ENCODE data around the gene CYP2E1. TPM values are rescaled to one million over a fixed set of nuclear protein-coding genes. Genes with fewer than 3 reads are reported as not detected.

CYP2E1 gene
- total RNA-seq, 4 donors from 2014 or later = 0.83 to 0.98 (median 0.87) TPM

DNA sequence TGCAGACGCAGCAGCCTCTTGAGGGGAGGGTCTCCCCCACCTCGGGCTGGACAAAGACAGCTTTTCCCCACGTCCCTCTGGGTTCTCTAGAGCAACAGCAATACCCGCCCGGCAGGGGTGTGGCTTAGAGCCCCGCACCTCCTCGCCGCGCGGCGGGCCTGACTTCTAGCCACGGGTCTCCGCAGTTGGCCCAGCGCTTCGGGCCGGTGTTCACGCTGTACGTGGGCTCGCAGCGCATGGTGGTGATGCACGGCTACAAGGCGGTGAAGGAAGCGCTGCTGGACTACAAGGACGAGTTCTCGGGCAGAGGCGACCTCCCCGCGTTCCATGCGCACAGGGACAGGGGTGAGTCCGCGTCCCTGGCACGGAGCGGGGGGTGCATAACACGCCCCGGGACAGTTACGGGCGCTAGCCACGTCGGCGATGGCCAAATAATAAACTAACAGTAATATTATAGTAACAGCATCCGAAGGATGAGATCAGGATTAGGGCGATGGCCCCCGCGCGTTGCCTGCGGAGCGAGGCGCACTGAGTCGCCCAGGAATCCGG, 1.2 kb downstream of the CYP2E1 start:
- no peak for DNase-seq (ENCODE audit: extremely low spot score)
- no peak for TF ChIP-seq EP300 (IDR thresholded peaks at IDR 0.05)
- TF ChIP-seq POLR2AphosphoS5 (IDR thresholded peaks at IDR 0.05) = no peak
- TF ChIP-seq POLR2A (IDR thresholded peaks at IDR 0.05; ENCODE audit: low read depth) = no peak
- TF ChIP-seq, protein P1, sequence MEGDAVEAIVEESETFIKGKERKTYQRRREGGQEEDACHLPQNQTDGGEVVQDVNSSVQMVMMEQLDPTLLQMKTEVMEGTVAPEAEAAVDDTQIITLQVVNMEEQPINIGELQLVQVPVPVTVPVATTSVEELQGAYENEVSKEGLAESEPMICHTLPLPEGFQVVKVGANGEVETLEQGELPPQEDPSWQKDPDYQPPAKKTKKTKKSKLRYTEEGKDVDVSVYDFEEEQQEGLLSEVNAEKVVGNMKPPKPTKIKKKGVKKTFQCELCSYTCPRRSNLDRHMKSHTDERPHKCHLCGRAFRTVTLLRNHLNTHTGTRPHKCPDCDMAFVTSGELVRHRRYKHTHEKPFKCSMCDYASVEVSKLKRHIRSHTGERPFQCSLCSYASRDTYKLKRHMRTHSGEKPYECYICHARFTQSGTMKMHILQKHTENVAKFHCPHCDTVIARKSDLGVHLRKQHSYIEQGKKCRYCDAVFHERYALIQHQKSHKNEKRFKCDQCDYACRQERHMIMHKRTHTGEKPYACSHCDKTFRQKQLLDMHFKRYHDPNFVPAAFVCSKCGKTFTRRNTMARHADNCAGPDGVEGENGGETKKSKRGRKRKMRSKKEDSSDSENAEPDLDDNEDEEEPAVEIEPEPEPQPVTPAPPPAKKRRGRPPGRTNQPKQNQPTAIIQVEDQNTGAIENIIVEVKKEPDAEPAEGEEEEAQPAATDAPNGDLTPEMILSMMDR (IDR thresholded peaks at IDR 0.05) = no peak
- H3K36me3 ChIP-seq = peaks cover 0 to 9% (median 3%) of the 10 kb centered on the region in 4 donors
- intact Hi-C loops (cut with DNase I) = no loop called here
- 10% methylated on average over 12 of the region's 50 CpGs for WGBS
- H3K27me3 ChIP-seq = peaks cover 0 to 50% (median 14%) of the 10 kb centered on the region in 4 donors
- H3K9me3 ChIP-seq = peaks cover 0 to 15% (median 11%) of the 10 kb centered on the region in 4 donors
- H3K4me3 ChIP-seq = peak overlapping the region; percentile 22 to 46 (median 34)
- peaks cover 5 to 27% (median 24%) of the 10 kb centered on the region in 4 donors for H3K4me1 ChIP-seq
- H3K27ac ChIP-seq (replicated peaks in 1 of 4) = no peak overlapping the region

DNA sequence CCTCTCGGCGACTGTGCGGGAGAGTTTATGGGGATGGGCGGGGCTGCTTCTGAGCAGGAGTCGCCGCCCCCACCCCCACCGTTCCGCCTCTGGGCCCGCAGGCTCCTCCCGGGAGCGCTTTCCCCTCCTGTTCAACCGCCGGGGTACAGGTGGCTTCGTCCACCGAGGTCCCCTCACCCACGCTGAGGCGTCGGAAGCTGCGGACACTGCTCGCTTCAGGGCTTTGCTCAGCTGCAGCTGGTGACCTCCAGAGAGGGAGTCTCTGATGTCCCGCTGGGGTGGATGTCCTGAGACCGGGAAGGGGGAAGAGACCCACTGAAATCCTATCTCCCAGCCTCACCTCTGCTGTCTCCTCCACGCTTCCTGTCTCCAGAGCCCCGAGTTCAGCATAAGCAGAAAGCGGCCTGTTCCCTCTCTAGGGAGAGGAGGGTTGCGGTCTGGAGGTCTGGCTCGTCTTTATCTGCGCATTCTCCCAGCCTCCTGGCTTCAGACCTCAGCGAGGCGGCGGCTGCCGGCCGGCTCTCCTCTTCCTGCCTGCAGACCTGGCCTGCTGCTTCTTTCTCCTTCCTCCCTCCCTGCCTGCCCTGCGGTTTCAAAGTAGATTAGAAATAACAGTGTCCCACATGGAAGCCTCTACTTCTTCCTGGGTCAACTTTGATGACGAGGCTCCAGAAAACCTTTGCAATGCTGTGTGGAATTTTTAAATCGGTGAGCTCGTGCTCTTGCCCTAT, 1.8 kb downstream of the CYP2E1 start:
- H3K27me3 ChIP-seq = peaks cover 0 to 50% (median 14%) of the 10 kb centered on the region in 4 donors
- H3K4me1 ChIP-seq = peaks cover 5 to 27% (median 24%) of the 10 kb centered on the region in 4 donors
- peaks cover 0 to 9% (median 4%) of the 10 kb centered on the region in 4 donors for H3K9me3 ChIP-seq
- DNase-seq (ENCODE audit: extremely low spot score) = no peak
- no peak overlapping the region for H3K27ac ChIP-seq (replicated peaks in 1 of 4)
- peaks cover 0 to 11% (median 3%) of the 10 kb centered on the region in 4 donors for H3K36me3 ChIP-seq
- TF ChIP-seq POLR2AphosphoS5 (IDR thresholded peaks at IDR 0.05) = no peak
- TF ChIP-seq POLR2A (IDR thresholded peaks at IDR 0.05; ENCODE audit: low read depth) = no peak
- TF ChIP-seq EP300 (IDR thresholded peaks at IDR 0.05) = no peak
- TF ChIP-seq, protein P1 (IDR thresholded peaks at IDR 0.05) = no peak
- intact Hi-C loops (cut with DNase I) = no loop called here
- WGBS = 6% methylated on average over 26 of the region's 37 CpGs
- H3K4me3 ChIP-seq = peak overlapping the region; percentile 22 to 46 (median 34)

DNA sequence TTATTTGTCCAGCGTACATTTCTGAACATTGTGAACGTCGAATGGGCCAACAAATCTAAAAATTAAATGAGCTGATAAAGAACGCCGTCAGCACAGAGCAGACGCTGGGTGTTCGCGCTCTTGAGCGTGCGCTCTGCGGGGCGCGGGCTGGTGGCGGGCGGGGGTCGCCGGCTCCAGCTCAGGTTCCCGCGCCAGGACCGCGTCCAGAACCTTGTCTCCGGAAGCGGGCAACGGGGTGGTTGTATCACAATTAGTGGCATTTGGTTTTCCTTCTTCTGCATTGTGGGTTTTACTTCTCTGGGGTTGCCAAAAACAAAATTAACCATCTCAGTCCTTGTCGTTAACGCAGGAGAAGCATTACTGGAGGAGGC, 2.4 kb downstream of the CYP2E1 start:
- intact Hi-C loops (cut with DNase I) = no loop called here
- WGBS = 32% methylated on average over 22 of the region's 26 CpGs
- Histone ChIP-seq H3K36me3 (peaks cover 0 to 11% (median 3%) of the 10 kb centered on the region in 4 donors), H3K4me1 (peaks cover 5 to 27% (median 24%) of the 10 kb centered on the region in 4 donors), H3K27me3 (peaks cover 0 to 50% (median 14%) of the 10 kb centered on the region in 4 donors), H3K4me3 (peak overlapping the region in 3 of 4 donors; percentile 34 to 46 (median 35)), H3K27ac (replicated peaks in 1 of 4) (no peak overlapping the region), H3K9me3 (peaks cover 0 to 3% (median 0%) of the 10 kb centered on the region in 4 donors)
- DNase-seq (ENCODE audit: extremely low spot score) = no peak
- TF ChIP-seq, protein P1 (IDR thresholded peaks at IDR 0.05) = no peak
- TF ChIP-seq POLR2A (IDR thresholded peaks at IDR 0.05; ENCODE audit: low read depth) (no peak), POLR2AphosphoS5 (IDR thresholded peaks at IDR 0.05) (no peak), EP300 (IDR thresholded peaks at IDR 0.05) (no peak)

DNA sequence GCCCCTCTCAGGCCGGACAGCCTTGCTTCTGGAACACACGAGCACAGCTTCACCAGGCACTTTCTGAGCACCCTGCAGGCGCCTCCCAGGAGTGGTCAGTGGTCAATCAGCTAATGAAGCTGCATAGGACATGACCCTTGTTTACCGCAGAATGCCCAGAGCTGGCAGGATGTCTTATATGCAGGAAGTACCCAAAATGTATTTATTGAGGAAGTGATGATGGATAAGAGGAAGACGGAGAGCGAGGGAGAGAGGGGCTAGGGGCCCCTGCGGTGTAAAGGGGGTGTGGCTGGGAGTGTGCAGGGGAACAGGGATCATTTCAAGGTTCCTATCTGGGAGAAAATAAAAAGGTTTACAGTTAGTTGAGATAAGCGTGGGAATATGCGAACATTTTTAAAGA, 3.3 kb downstream of the CYP2E1 start:
- Histone ChIP-seq H3K9me3 (no peaks in the 10 kb centered on the region), H3K27ac (replicated peaks in 1 of 4) (no peak overlapping the region), H3K27me3 (peaks cover 0 to 50% (median 14%) of the 10 kb centered on the region in 4 donors), H3K4me1 (peaks cover 5 to 27% (median 24%) of the 10 kb centered on the region in 4 donors), H3K36me3 (peaks cover 0 to 11% (median 3%) of the 10 kb centered on the region in 4 donors), H3K4me3 (no peak overlapping the region)
- intact Hi-C loops (cut with DNase I) = no loop called here
- 62% methylated on average over 9 of the region's 9 CpGs for WGBS
- DNase-seq (ENCODE audit: extremely low spot score) = no peak
- TF ChIP-seq EP300 (IDR thresholded peaks at IDR 0.05) (no peak), POLR2AphosphoS5 (IDR thresholded peaks at IDR 0.05) (no peak)
- TF ChIP-seq, protein P1 (IDR thresholded peaks at IDR 0.05) = no peak
